Esophagus squamous epithelium (tissue), 5 donors: ENCODE results near the gene EDC4. TPM values are rescaled to one million over a fixed set of nuclear protein-coding genes. Genes with fewer than 3 reads are reported as not detected.

Experiments
- DNase-seq: peaks from one replicate; lab custom pipeline; 2025; lab: John Stamatoyannopoulos, UW
- H3K27ac ChIP-seq, 4 donors: fragments of 200-600 bp; sonication (generic); one replicate each; pipeline ENCODE4 v1.5.1; 2016 to 2019; ENCODE audit warnings: mild to moderate bottlenecking in 1 of 4
- H3K27me3 ChIP-seq, 4 donors: fragments of 200-600 bp; sonication (generic); 1 replicate in 3 of 4; 2 replicates in 1 of 4; pipeline versions ENCODE4 v1.5.1 to v1.6.0; 2017 to 2021; ENCODE audit warnings: antibody characterized with exemption in 1 of 4
- H3K36me3 ChIP-seq, 3 donors: fragments of 200-600 bp; sonication (generic); one replicate each; pipeline ENCODE4 v1.5.1; 2016 to 2019
- H3K4me1 ChIP-seq, 3 donors: fragments of 200-600 bp; sonication (generic); one replicate each; pipeline ENCODE4 v1.5.1; 2017 to 2019
- H3K4me3 ChIP-seq, 4 donors: fragments of 200-600 bp; sonication (generic); 1 replicate in 3 of 4; 2 replicates in 1 of 4; pipeline ENCODE4 v1.5.1; 2016 to 2019; ENCODE audit warnings: mild to moderate bottlenecking in 2 of 4, moderate library complexity in 1 of 4
- H3K9me3 ChIP-seq, 3 donors: fragments of 200-600 bp; sonication (generic); one replicate each; pipeline ENCODE4 v1.5.1; 2016 to 2019
- POLR2A ChIP-seq, 4 donors: fragments of 450-650 bp; IDR thresholded peaks; one replicate each; pipeline ENCODE4 v1.6.1; 2017; ENCODE audit warnings: antibody characterized with exemption in 4 of 4, mild to moderate bottlenecking in 4 of 4, moderate library complexity in 3 of 4
- WGBS, 2 donors: methylation state at CpG; one replicate each; pipeline ENCODE4 v1.1.5; 2018; 5-methylcytosine and 5-hydroxymethylcytosine counted together
- intact Hi-C: fragments of 100-400 bp; cut with DNase I; formaldehyde crosslinking; loops from one replicate; pipeline ENCODE4 v1.15.0; 2022
- total RNA-seq, 4 donors: library from RNA; depleted of rRNA; stranded (reverse); fragments of >200 nt; gene quantifications; one replicate each; pipeline ENCODE4 v1.1.0, GENCODE V29; 2016
- TF ChIP-seq, protein P1 (sequence below), 6 experiments: fragments of 450-650 bp in 4 of 6; fragments of 200-600 bp in 2 of 6; sonication (generic) in 2 of 6; IDR thresholded peaks; one replicate each; pipeline ENCODE4 v1.5.1; 2016 to 2019; ENCODE audit warnings: antibody characterized with exemption in 6 of 6, mild to moderate bottlenecking in 4 of 6, moderate library complexity in 4 of 6
- donor health status: DM: yes; HTN: yes; CAD: no.

The EDC4 gene
- total RNA-seq, 4 donors from 2014 or later = 26.5 to 46.9 (median 37.0) TPM

DNA sequence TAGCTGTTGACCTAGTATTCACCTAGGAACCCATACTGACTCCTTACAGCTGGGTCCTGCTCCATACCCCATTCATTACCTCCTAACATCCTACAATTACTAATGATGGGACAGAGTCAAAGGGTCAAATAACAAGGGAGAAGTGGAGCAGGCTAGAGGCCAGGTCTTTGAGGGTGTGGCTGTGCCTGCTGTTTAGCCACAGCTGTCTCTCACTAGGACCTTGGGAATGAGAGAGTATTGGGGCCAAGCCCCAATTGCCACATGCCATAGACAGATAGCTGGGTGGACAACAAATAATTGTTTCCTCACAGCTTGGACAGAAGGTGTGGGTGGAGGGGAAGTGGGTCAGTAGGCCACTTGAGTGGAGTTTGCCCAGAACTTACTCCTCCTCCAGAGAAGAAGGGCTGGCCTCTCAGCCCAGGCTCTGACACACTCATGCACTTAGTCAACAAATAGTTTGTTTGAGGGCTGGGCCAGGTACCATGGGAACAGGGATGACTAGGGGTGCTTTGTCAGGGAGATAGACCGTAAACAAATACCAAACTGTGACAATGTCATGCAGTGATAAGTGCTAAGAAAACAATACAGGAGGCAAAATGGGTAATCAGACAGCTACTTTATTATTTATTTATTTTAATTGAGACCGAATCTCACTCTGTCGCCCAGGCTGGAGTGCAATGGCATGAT, 15.2 kb upstream of the EDC4 start:
- 26 to 30% methylated on average over 3 of the region's 3 CpGs for WGBS, 2 donors
- no peak for DNase-seq
- peaks cover 44 to 73% (median 52%) of the 10 kb centered on the region in 3 donors for H3K4me1 ChIP-seq
- TF ChIP-seq POLR2A (IDR thresholded peaks at IDR 0.05) = no peak
- TF ChIP-seq, protein P1, sequence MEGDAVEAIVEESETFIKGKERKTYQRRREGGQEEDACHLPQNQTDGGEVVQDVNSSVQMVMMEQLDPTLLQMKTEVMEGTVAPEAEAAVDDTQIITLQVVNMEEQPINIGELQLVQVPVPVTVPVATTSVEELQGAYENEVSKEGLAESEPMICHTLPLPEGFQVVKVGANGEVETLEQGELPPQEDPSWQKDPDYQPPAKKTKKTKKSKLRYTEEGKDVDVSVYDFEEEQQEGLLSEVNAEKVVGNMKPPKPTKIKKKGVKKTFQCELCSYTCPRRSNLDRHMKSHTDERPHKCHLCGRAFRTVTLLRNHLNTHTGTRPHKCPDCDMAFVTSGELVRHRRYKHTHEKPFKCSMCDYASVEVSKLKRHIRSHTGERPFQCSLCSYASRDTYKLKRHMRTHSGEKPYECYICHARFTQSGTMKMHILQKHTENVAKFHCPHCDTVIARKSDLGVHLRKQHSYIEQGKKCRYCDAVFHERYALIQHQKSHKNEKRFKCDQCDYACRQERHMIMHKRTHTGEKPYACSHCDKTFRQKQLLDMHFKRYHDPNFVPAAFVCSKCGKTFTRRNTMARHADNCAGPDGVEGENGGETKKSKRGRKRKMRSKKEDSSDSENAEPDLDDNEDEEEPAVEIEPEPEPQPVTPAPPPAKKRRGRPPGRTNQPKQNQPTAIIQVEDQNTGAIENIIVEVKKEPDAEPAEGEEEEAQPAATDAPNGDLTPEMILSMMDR (IDR thresholded peaks at IDR 0.05) = no peak
- peak overlapping the region; percentile 77 to 89 (median 86) for H3K27ac ChIP-seq
- no peaks in the 10 kb centered on the region for H3K36me3 ChIP-seq
- intact Hi-C loops = no loop called here
- H3K4me3 ChIP-seq = no peak overlapping the region
- H3K9me3 ChIP-seq = no peaks in the 10 kb centered on the region
- H3K27me3 ChIP-seq = no peaks in the 10 kb centered on the region

DNA sequence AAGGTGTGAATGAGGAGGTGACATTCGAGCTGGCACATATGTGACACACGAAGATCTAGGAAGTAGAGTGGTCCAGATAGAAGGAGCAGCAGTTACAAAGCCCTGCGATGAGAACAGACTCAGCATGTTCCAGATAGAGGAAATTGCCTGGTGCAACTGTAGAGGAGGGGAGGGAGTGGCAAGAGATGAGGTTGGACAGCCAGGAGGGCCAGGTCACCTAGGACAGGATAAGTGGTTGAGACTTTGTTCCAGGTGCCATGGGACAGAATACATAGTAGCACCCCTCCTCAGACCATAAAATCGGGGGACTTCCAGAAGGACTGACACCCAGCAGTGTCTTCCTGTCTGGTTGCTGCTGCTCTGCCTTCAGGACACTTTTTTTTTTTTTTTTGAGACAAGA, 14.4 kb upstream of the EDC4 start:
- Histone ChIP-seq H3K27me3 (no peaks in the 10 kb centered on the region), H3K4me1 (peaks cover 51 to 82% (median 59%) of the 10 kb centered on the region in 3 donors), H3K27ac (peak overlapping the region; percentile 77 to 89 (median 86)), H3K36me3 (no peaks in the 10 kb centered on the region), H3K9me3 (no peaks in the 10 kb centered on the region), H3K4me3 (no peak overlapping the region)
- intact Hi-C loops = no loop called here
- 76 to 77% methylated on average over 4 of the region's 4 CpGs for whole genome bisulfite sequencing, 2 donors
- TF ChIP-seq POLR2A (IDR thresholded peaks at IDR 0.05) = no peak
- TF ChIP-seq, protein P1 (IDR thresholded peaks at IDR 0.05) = no peak
- no peak for DNase-seq

DNA sequence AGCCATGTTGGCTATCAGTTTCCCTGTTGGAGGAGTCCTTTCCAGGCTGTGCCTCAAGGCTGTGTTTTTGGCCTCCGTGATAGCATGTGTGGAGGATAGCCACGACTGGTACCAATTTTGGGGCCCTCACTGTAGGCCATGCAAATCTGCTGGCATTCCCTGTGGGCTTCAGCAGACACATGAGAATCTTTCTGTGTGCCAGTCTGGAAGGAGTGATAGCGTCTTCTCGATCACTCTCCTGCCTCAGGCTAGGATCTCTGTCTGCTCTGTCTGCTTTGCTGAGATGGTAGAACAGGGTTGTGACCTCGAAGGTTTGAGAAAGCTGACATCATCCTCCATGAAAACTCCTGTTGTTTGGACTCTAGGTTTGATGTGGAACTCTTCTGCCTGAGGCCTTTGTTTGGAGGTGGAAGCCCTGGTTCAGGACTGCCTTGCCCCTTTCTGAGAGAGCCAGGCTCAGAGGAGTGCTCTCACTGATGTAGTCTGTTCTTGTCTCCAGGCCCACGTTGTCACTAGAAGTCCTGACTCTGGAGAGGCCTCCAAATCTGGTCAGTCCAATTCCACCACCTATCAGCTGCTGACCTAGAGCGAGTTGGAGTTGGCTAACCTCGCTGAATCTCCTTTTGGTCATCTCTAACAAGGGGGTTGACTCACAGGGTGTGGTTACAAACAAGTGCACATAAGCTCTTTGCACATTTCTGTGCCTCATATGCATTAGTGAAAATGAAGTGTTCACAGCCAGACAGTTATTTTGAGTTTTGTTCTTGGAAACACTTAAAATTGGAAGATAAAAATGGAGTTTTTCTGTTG, 12.1 kb upstream of the EDC4 start:
- no peaks in the 10 kb centered on the region for H3K27me3 ChIP-seq
- peaks cover 46 to 83% (median 62%) of the 10 kb centered on the region in 3 donors for H3K4me1 ChIP-seq
- 61 to 63% methylated on average over 6 to 8 of the region's 8 CpGs for WGBS, 2 donors
- no peak for DNase-seq
- H3K4me3 ChIP-seq = no peak overlapping the region
- TF ChIP-seq, protein P1 (IDR thresholded peaks at IDR 0.05) = no peak
- no peak for TF ChIP-seq POLR2A (IDR thresholded peaks at IDR 0.05)
- peak overlapping the region; percentile 63 to 84 (median 73) for H3K27ac ChIP-seq
- intact Hi-C loops = no loop called here
- no peaks in the 10 kb centered on the region for H3K9me3 ChIP-seq
- peaks cover 0 to 10% (median 4%) of the 10 kb centered on the region in 3 donors for H3K36me3 ChIP-seq

DNA sequence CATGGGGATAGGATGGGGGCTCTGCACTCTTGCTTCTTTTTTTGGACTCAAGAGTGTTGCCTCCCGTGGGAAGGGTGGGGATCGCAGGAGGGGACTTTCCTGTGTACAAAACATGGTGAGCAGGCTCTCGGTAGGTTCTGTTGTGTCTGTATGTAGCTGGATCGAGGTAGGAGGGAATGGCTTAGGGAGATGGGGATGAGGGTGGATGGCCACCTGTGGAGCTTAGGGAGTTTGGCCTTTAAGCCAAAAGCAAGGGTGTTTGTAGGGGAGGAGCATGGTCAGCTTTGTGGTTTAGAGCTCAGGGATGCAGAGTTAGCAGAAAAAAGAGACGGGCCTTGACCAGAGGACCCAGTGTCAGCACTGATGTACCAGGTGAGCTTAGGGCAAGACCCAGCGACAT, 11.0 kb upstream of the EDC4 start:
- peaks cover 40 to 72% (median 60%) of the 10 kb centered on the region in 3 donors for H3K4me1 ChIP-seq
- WGBS, 2 donors = 88% methylated on average over 5 to 6 of the region's 6 CpGs
- peaks cover 0 to 20% (median 4%) of the 10 kb centered on the region in 3 donors for H3K36me3 ChIP-seq
- H3K27me3 ChIP-seq = no peaks in the 10 kb centered on the region
- no peak for DNase-seq
- H3K4me3 ChIP-seq = no peak overlapping the region
- intact Hi-C loops = no loop called here
- H3K9me3 ChIP-seq = no peaks in the 10 kb centered on the region
- H3K27ac ChIP-seq = peak overlapping the region; percentile 63 to 84 (median 73)
- TF ChIP-seq POLR2A (IDR thresholded peaks at IDR 0.05) = no peak
- TF ChIP-seq, protein P1 (IDR thresholded peaks at IDR 0.05) = no peak
